ENCODE measurements around the gene SPTLC3. TPM values are rescaled to one million over a fixed set of nuclear protein-coding genes. Genes with fewer than 3 reads are reported as not detected.

Gene SPTLC3
- total and polyA plus RNA-seq, 8 donors, result 1.1 to 33.9 (median 2.1) TPM; not detected in 1

DNA sequence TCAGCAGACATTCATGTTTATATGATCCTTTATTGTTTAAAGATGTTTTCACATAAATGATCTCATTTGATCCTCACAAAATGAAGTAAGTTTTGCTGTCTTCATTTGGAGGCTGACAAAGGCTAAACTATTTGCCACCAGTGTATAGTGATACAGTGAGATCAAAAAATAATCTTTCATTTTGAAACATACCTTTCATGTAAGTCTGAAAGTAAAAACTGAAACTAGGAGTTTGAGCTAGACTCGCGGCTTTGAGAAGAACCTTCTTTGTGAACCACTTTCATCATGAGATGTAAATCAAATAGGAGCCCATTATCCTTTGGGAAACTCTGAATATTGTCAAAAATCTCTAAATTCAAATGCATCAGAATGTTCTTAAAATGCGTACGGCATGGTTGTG, 40.3 kb upstream of the SPTLC3 start:
- Histone ChIP-seq H3K27ac (no peak overlapping the region), H3K4me3 (no peak overlapping the region), H3K9me3 (peaks cover 0 to 6% (median 2%) of the 10 kb centered on the region in 4 donors), H3K36me3 (no peaks in the 10 kb centered on the region), H3K4me1 (no peaks in the 10 kb centered on the region), H3K27me3 (no peaks in the 10 kb centered on the region)
- intact Hi-C loops (cut with DNase I; ENCODE audit: low total_unique reads), result loop anchor here (10.0 kb wide), 1 partner anchor 136 kb away; no protein-coding TSS in a partner anchor
- no peak for DNase-seq
- no peak for TF ChIP-seq POLR2A (IDR thresholded peaks at IDR 0.05)
- TF ChIP-seq, protein P1, sequence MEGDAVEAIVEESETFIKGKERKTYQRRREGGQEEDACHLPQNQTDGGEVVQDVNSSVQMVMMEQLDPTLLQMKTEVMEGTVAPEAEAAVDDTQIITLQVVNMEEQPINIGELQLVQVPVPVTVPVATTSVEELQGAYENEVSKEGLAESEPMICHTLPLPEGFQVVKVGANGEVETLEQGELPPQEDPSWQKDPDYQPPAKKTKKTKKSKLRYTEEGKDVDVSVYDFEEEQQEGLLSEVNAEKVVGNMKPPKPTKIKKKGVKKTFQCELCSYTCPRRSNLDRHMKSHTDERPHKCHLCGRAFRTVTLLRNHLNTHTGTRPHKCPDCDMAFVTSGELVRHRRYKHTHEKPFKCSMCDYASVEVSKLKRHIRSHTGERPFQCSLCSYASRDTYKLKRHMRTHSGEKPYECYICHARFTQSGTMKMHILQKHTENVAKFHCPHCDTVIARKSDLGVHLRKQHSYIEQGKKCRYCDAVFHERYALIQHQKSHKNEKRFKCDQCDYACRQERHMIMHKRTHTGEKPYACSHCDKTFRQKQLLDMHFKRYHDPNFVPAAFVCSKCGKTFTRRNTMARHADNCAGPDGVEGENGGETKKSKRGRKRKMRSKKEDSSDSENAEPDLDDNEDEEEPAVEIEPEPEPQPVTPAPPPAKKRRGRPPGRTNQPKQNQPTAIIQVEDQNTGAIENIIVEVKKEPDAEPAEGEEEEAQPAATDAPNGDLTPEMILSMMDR (IDR thresholded peaks at IDR 0.05), result no peak
- no peak for TF ChIP-seq EP300 (IDR thresholded peaks at IDR 0.05)
- no peak for TF ChIP-seq POLR2AphosphoS5 (IDR thresholded peaks at IDR 0.05)
- WGBS, 5 donors, result 83 to 92% (median 85%) methylated on average over 4 of the region's 4 CpGs

DNA sequence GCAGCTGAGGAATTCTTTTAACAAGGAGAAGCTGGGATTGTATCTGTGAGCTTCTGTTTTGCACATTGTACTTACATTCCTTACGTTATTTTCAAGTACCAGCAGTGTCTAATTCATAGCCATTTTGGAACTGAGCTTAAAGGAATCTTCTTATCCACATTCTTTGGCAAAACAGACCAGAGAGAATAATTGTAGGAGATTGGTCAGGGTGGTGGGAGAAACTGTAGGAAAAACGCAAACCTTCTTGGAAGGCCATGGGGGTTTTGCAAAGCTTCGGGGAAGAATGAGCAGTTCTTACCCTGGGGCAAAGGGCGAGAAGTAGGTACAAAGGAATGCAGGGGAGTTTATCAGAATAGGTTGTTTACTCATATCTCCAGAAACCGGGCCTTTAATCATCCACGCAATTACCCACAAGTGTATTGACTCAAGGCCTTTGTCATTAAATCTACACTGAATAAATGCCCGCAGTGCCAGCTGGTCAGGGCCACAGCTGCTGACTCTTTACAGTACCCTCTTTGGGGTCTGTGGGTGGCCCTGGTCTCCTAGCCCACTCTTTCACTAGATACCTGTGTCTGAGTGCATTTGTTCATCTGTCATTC, 39.6 kb upstream of the SPTLC3 start:
- H3K4me1 ChIP-seq, result no peaks in the 10 kb centered on the region
- H3K4me3 ChIP-seq, result no peak overlapping the region
- intact Hi-C loops (cut with DNase I; ENCODE audit: low total_unique reads), result loop anchor here (10.0 kb wide), 1 partner anchor 136 kb away; no protein-coding TSS in a partner anchor
- DNase-seq, result no peak
- no peak overlapping the region for H3K27ac ChIP-seq
- H3K27me3 ChIP-seq, result no peaks in the 10 kb centered on the region
- WGBS, 5 donors, result 62 to 71% (median 66%) methylated on average over 7 of the region's 7 CpGs
- TF ChIP-seq, protein P1 (IDR thresholded peaks at IDR 0.05), result no peak
- no peak for TF ChIP-seq POLR2A (IDR thresholded peaks at IDR 0.05)
- TF ChIP-seq EP300 (IDR thresholded peaks at IDR 0.05), result no peak
- TF ChIP-seq POLR2AphosphoS5 (IDR thresholded peaks at IDR 0.05), result no peak
- H3K9me3 ChIP-seq, result peaks cover 0 to 6% (median 2%) of the 10 kb centered on the region in 4 donors
- H3K36me3 ChIP-seq, result no peaks in the 10 kb centered on the region

DNA sequence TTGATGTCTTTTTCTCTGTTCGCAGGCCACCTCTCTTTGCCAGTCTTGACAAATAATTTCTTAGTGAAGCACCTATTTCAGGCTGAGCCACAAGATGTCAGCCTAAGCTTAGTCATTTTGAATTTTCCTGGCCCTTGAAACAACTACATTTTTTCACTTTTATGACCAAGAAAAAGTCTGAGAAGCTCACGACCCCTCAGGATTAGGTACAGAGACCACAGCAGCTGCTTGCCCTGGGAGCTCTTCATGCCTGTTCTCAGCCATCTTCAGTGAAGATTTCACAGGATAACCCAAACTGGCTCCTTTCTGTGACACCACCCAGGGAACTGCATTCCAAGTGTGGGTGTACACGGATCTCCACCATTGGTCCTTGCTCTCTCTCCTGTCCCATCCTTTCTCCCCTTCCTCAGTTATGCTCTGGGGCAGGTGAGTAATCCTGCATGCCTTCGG, 38.4 kb upstream of the SPTLC3 start:
- DNase-seq, result peak in 1 of 2 donors; percentile 66
- H3K27ac ChIP-seq, result no peak overlapping the region
- H3K4me3 ChIP-seq, result no peak overlapping the region
- no peak for TF ChIP-seq POLR2A (IDR thresholded peaks at IDR 0.05)
- TF ChIP-seq, protein P1 (IDR thresholded peaks at IDR 0.05), result peak in 3 of 7 experiments; percentile 32 to 45 (median 33)
- H3K4me1 ChIP-seq, result no peaks in the 10 kb centered on the region
- intact Hi-C loops (cut with DNase I; ENCODE audit: low total_unique reads), result no loop called here
- H3K36me3 ChIP-seq, result no peaks in the 10 kb centered on the region
- WGBS, 5 donors, result 38 to 53% (median 49%) methylated on average over 4 of the region's 4 CpGs
- H3K9me3 ChIP-seq, result peaks cover 0 to 6% (median 2%) of the 10 kb centered on the region in 4 donors
- no peaks in the 10 kb centered on the region for H3K27me3 ChIP-seq

DNA sequence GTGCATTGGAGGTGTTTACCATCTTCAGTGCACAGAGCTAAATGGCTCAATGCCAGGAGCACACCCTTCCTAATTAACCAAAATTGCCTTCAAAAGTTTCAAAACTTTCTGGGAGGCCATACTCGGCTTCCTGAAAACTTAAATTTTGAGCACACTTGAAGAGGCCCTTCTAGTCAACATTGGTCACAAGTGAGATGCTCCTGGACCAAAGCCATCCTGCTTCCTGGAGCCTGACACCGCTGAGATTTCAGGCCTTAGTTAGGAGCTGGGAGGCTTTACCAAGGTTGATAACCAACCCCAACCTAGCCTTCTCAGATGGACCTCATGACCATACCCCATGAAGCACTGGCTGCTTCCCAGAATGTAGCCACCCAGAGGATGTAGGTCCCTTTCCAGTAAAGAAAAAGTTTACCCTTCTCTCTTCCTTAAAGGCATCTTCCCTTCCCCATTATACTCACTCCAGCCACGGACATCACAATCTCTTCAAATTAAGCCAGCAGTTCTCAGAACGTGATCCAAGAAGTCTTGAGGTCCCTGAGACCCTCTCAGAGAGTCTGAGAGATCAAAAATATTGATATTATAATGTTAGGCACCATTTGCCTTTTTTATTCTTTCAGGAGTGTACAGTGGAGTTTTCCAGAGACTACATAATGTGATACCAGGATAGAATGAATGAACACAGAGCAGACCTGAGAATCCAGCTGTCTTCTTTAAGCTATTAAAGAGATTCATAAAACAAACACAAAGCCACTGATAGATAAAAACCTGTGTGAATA, 32.8 kb upstream of the SPTLC3 start:
- DNase-seq, result no peak
- Histone ChIP-seq H3K27ac (no peak overlapping the region), H3K9me3 (no peaks in the 10 kb centered on the region), H3K36me3 (no peaks in the 10 kb centered on the region), H3K4me1 (no peaks in the 10 kb centered on the region), H3K4me3 (no peak overlapping the region), H3K27me3 (no peaks in the 10 kb centered on the region)
- TF ChIP-seq POLR2AphosphoS5 (IDR thresholded peaks at IDR 0.05), result no peak
- TF ChIP-seq, protein P1 (IDR thresholded peaks at IDR 0.05), result no peak
- no peak for TF ChIP-seq EP300 (IDR thresholded peaks at IDR 0.05)
- TF ChIP-seq POLR2A (IDR thresholded peaks at IDR 0.05), result no peak
- intact Hi-C loops (cut with DNase I; ENCODE audit: low total_unique reads), result no loop called here
- WGBS, 5 donors, result 73 to 86% (median 79%) methylated on average over 4 of the region's 4 CpGs
